Mesenchymal stem cell (in vitro differentiated cells and primary cell): ENCODE measurements around the gene CDH23.

Source experiments
- DNase-seq: peaks from one replicate; pipeline ENCODE4 v3.0.0-alpha.2; 2013
- H2AFZ ChIP-seq: one replicate; pipeline ENCODE4 v1.6.1; 2013; ENCODE audit warnings: low read depth, mild to moderate bottlenecking, control low read depth, inconsistent platforms, low read length, moderate library complexity
- H2AK5ac ChIP-seq: 2 replicates; pipeline ENCODE4 v1.6.1; 2013; ENCODE audit warnings: low read length, moderate library complexity, mild to moderate bottlenecking, inconsistent platforms; ENCODE audit not compliant: severe bottlenecking
- H2BK120ac ChIP-seq: one replicate; pipeline ENCODE4 v1.6.1; 2013; ENCODE audit warnings: low read depth, mild to moderate bottlenecking, inconsistent platforms, low read length, moderate library complexity
- H2BK12ac ChIP-seq, 2 experiments: one replicate each; pipeline ENCODE4 v1.6.1; 2013; ENCODE audit warnings: inconsistent platforms in 2 of 2, low read length in 2 of 2, mild to moderate bottlenecking in 2 of 2, moderate library complexity in 2 of 2, control low read depth in 1 of 2
- H2BK15ac ChIP-seq: one replicate; pipeline ENCODE4 v1.6.1; 2013; ENCODE audit warnings: mild to moderate bottlenecking, low read depth, inconsistent platforms; ENCODE audit not compliant: poor library complexity, severe bottlenecking
- H2BK5ac ChIP-seq: 2 replicates; pipeline ENCODE4 v1.6.1; 2013; ENCODE audit warnings: low read depth, mild to moderate bottlenecking, low read length, control low read depth, inconsistent platforms; ENCODE audit not compliant: poor library complexity, severe bottlenecking
- H3K14ac ChIP-seq, 2 experiments: one replicate each; pipeline ENCODE4 v1.6.1; 2013; ENCODE audit warnings: inconsistent platforms in 2 of 2, low read length in 2 of 2, control low read depth in 1 of 2, mild to moderate bottlenecking in 1 of 2, moderate library complexity in 1 of 2
- H3K18ac ChIP-seq, 2 experiments: one replicate each; pipeline ENCODE4 v1.6.1; 2013; ENCODE audit warnings: inconsistent platforms in 2 of 2, low read length in 2 of 2, control low read depth in 1 of 2, low read depth in 1 of 2, mild to moderate bottlenecking in 1 of 2
- H3K23ac ChIP-seq, 2 experiments: one replicate each; pipeline ENCODE4 v1.6.1; 2013; ENCODE audit warnings: inconsistent platforms in 2 of 2, low read length in 2 of 2, mild to moderate bottlenecking in 2 of 2, moderate library complexity in 2 of 2, control low read depth in 1 of 2
- H3K27ac ChIP-seq: 2 replicates; pipeline ENCODE4 v1.5.1; 2013; ENCODE audit warnings: mild to moderate bottlenecking, moderate library complexity, low read length, control low read depth, inconsistent platforms; ENCODE audit not compliant: poor library complexity, severe bottlenecking
- H3K27me3 ChIP-seq, 2 experiments: 2 replicates each; pipeline versions ENCODE4 v1.6.1 to v1.7.0; 2013; ENCODE audit warnings: low read length in 2 of 2, mild to moderate bottlenecking in 2 of 2, moderate library complexity in 2 of 2, control low read depth in 1 of 2, inconsistent platforms in 1 of 2; ENCODE audit not compliant: control insufficient read depth in 1 of 2, insufficient read depth in 1 of 2
- H3K36me3 ChIP-seq, 2 experiments: 2 replicates each; pipeline versions ENCODE4 v1.6.1 to v1.7.0; 2013; ENCODE audit warnings: low read length in 2 of 2, control low read depth in 1 of 2, inconsistent platforms in 1 of 2, low read depth in 1 of 2, mild to moderate bottlenecking in 1 of 2; ENCODE audit not compliant: insufficient read depth in 2 of 2, control insufficient read depth in 1 of 2
- H3K4ac ChIP-seq, 2 experiments: one replicate each; pipeline ENCODE4 v1.6.1; 2013; ENCODE audit warnings: inconsistent platforms in 2 of 2, low read length in 2 of 2, mild to moderate bottlenecking in 2 of 2, moderate library complexity in 2 of 2, control low read depth in 1 of 2, low read depth in 1 of 2
- H3K4me1 ChIP-seq: 2 replicates; pipeline ENCODE4 v1.6.1; 2013; ENCODE audit warnings: low read depth, low read length, control low read depth; ENCODE audit not compliant: control insufficient read depth, insufficient read depth
- H3K4me2 ChIP-seq: 2 replicates; pipeline ENCODE4 v1.6.1; 2013; ENCODE audit warnings: low read length, mild to moderate bottlenecking, inconsistent platforms; ENCODE audit not compliant: poor library complexity, severe bottlenecking
- H3K4me3 ChIP-seq, 2 experiments: 2 replicates each; pipeline versions ENCODE4 v1.5.1 to v1.7.0; 2013; ENCODE audit warnings: low read length in 2 of 2, mild to moderate bottlenecking in 2 of 2, control low read depth in 1 of 2, low read depth in 1 of 2; ENCODE audit not compliant: insufficient read depth in 1 of 2
- H3K79me1 ChIP-seq: replicated peaks from 2 replicates; pipeline ENCODE4 v1.6.1; 2013; ENCODE audit warnings: mild to moderate bottlenecking, control low read depth, low read length, inconsistent platforms; ENCODE audit not compliant: poor library complexity, severe bottlenecking
- H3K9ac ChIP-seq: 2 replicates; pipeline ENCODE4 v1.7.0; 2013; ENCODE audit warnings: mild to moderate bottlenecking, low read length, moderate library complexity
- H3K9me3 ChIP-seq: 2 replicates; pipeline ENCODE4 v1.7.0; 2013; ENCODE audit warnings: mild to moderate bottlenecking, low read length; ENCODE audit not compliant: control insufficient read depth
- H4K8ac ChIP-seq: one replicate; pipeline ENCODE4 v1.6.1; 2013; ENCODE audit warnings: inconsistent platforms, mild to moderate bottlenecking, low read length, moderate library complexity
- H4K91ac ChIP-seq: one replicate; pipeline ENCODE4 v1.6.1; 2013; ENCODE audit warnings: mild to moderate bottlenecking, low read length, inconsistent platforms
- WGBS: methylation state at CpG from one replicate; pipeline ENCODE4 v1.1.7; 2013; ENCODE audit warnings: mixed read lengths; 5-methylcytosine and 5-hydroxymethylcytosine counted together

Gene CDH23

DNA sequence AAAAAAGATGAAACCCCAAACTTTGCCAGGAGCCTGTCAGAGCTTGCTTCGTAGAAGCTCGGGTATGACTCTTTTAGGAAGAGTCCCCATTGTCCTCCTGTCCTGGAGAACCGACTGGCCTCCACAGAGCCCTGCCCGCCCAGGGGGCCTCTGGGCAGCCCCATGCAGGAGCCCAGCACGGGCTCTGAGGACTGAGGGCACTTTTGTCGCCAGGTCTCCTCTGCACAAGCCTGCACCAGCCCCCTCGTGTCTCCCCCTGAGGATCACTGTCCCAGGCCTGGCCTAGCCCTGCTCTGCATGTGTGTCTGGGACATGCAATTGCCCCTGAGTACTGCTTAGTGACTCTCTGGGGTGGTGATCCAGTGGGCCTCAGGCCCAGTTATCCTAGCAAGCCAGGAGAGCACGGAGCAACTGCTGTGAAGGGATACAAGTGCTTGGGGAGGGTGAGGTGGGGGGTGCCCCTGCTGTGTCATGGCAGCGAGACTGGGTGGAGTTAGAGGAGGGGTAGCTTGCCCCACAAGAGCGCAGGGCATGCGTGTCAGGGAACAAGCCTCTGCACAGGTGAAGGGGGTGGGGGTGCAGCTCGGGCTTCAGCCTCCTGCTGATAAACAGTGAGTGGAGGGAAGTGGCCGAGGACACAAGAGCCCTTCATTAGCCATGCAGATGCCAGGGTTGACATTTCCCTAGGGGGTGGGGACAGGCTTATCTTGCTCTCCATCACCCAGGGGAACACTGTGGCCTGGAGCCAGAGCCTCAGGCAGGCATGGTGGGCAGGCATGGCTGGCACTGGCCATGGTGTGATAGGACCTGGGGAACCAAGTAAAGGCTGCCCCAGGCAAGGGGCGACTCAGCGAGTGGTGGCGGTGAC lies 179.4 kb downstream of the CDH23 start:
- H3K36me3 ChIP-seq, result no peaks in the 10 kb centered on the region
- no peak overlapping the region for H3K9ac ChIP-seq
- H3K79me1 ChIP-seq, result no peaks in the 10 kb centered on the region
- no peak overlapping the region for H3K14ac ChIP-seq
- H2AFZ ChIP-seq, result no peak overlapping the region
- no peak overlapping the region for H3K27ac ChIP-seq
- no peak overlapping the region for H2AK5ac ChIP-seq
- no peaks in the 10 kb centered on the region for H3K4me1 ChIP-seq
- H3K27me3 ChIP-seq, result peaks cover 41 to 88% of the 10 kb centered on the region in 2 experiments
- 69% methylated on average over 16 of the region's 16 CpGs for WGBS
- H3K4ac ChIP-seq, result no peak overlapping the region
- no peak overlapping the region for H4K8ac ChIP-seq
- H2BK12ac ChIP-seq, result no peak overlapping the region
- H3K18ac ChIP-seq, result no peak overlapping the region
- H3K23ac ChIP-seq, result no peak overlapping the region
- no peak for DNase-seq
- no peaks in the 10 kb centered on the region for H3K9me3 ChIP-seq
- H2BK15ac ChIP-seq, result no peak overlapping the region
- no peak overlapping the region for H3K4me3 ChIP-seq
- no peak overlapping the region for H3K4me2 ChIP-seq
- no peak overlapping the region for H4K91ac ChIP-seq
- no peak overlapping the region for H2BK120ac ChIP-seq
- no peak overlapping the region for H2BK5ac ChIP-seq

DNA sequence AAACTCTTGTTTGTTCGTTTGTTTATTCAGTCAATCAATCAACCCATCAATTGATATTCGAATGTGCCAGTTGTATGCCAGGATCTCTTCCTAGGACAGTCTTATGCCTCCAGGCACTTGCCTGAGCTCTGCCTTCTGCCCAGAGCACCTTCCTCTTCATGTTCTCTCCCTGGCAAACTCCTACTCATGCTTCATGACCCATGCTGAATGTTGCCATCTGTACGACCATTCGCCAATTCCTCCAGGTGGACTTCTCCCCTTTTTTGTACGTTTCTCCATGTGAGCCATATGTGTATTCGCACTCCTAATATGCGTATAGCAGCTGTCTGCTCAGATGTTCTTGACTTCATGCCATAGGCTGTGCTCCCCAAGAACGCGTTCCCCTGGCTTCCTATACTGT lies 180.1 kb downstream of the CDH23 start:
- H3K9me3 ChIP-seq, result no peaks in the 10 kb centered on the region
- H3K79me1 ChIP-seq, result no peaks in the 10 kb centered on the region
- H3K36me3 ChIP-seq, result no peaks in the 10 kb centered on the region
- H2BK15ac ChIP-seq, result no peak overlapping the region
- H2AK5ac ChIP-seq, result no peak overlapping the region
- H2AFZ ChIP-seq, result no peak overlapping the region
- no peak overlapping the region for H2BK5ac ChIP-seq
- no peak overlapping the region for H3K18ac ChIP-seq
- H3K4ac ChIP-seq, result no peak overlapping the region
- no peak overlapping the region for H3K23ac ChIP-seq
- no peak overlapping the region for H4K91ac ChIP-seq
- peaks cover 41 to 88% of the 10 kb centered on the region in 2 experiments for H3K27me3 ChIP-seq
- H3K27ac ChIP-seq, result no peak overlapping the region
- H3K4me2 ChIP-seq, result no peak overlapping the region
- H2BK12ac ChIP-seq, result no peak overlapping the region
- no peak for DNase-seq
- H3K14ac ChIP-seq, result no peak overlapping the region
- H4K8ac ChIP-seq, result no peak overlapping the region
- no peaks in the 10 kb centered on the region for H3K4me1 ChIP-seq
- H2BK120ac ChIP-seq, result no peak overlapping the region
- H3K4me3 ChIP-seq, result no peak overlapping the region
- 90% methylated on average over 9 of the region's 9 CpGs for whole genome bisulfite sequencing
- no peak overlapping the region for H3K9ac ChIP-seq

DNA sequence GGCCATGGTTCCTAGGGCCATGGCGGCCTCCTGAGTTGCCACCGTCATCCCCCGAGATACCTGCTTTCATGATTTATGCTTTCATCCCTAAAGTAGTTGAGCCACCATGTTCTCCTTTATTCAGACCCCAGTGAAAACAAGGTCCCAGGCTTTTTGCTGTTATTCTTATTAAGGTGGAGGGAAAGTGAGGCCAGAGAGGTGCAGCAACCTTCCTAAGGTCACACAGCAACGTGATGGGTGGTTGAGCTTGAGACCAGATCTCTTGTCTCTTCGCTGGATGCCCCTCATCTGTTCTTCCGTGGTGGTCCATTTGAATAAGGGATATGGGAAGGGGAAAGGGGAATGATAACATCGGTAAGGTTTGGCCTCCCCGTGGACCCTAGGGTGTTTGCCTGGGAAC lies 180.6 kb downstream of the CDH23 start:
- 80% methylated on average over 8 of the region's 8 CpGs for whole genome bisulfite sequencing
- Histone ChIP-seq H3K79me1 (no peaks in the 10 kb centered on the region), H3K27me3 (peaks cover 41 to 84% of the 10 kb centered on the region in 2 experiments), H2BK12ac (no peak overlapping the region), H3K23ac (no peak overlapping the region), H3K36me3 (no peaks in the 10 kb centered on the region), H3K9ac (no peak overlapping the region), H3K4me3 (no peak overlapping the region), H3K9me3 (no peaks in the 10 kb centered on the region), H3K4ac (no peak overlapping the region), H2AFZ (no peak overlapping the region), H2AK5ac (no peak overlapping the region), H3K4me1 (no peaks in the 10 kb centered on the region), H3K14ac (no peak overlapping the region), H2BK120ac (no peak overlapping the region), H4K8ac (no peak overlapping the region), H3K27ac (no peak overlapping the region), H2BK15ac (no peak overlapping the region), H2BK5ac (no peak overlapping the region), H3K4me2 (no peak overlapping the region), H3K18ac (no peak overlapping the region), H4K91ac (no peak overlapping the region)
- DNase-seq, result no peak

DNA sequence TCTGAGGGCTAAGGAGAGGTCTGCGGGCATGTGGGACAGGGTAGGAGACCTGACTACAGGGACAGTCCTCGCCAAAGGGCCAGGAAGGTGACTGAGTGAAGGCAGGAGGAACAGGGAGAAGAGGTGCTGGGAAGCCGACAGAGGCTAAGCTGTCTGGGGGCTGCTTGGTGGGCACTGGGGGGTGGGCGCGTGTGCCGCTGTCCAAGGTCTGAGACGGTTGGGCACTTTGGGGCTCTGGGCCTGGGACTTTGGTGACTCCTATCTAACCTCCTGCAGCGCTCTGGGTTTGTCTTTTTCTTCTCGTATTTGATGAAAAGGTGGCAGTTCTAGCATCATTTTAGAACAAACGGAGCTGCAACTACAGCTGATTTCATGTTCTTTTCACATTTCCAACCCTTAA lies 181.3 kb downstream of the CDH23 start:
- Histone ChIP-seq H3K4me3 (no peak overlapping the region), H4K91ac (no peak overlapping the region), H2AK5ac (no peak overlapping the region), H3K79me1 (no peaks in the 10 kb centered on the region), H3K18ac (no peak overlapping the region), H2BK15ac (no peak overlapping the region), H3K27me3 (peaks cover 36 to 76% of the 10 kb centered on the region in 2 experiments), H3K9me3 (no peaks in the 10 kb centered on the region), H2BK5ac (no peak overlapping the region), H2BK12ac (no peak overlapping the region), H2BK120ac (no peak overlapping the region), H3K27ac (no peak overlapping the region), H3K4ac (no peak overlapping the region), H4K8ac (no peak overlapping the region), H3K9ac (no peak overlapping the region), H3K36me3 (no peaks in the 10 kb centered on the region), H2AFZ (no peak overlapping the region), H3K23ac (no peak overlapping the region), H3K4me2 (no peak overlapping the region), H3K14ac (no peak overlapping the region), H3K4me1 (no peaks in the 10 kb centered on the region)
- DNase-seq, result no peak
- 83% methylated on average over 10 of the region's 10 CpGs for WGBS
